IMR-90 (cell line): ENCODE measurements around the gene ZNF385D. TPM values are rescaled to one million over a fixed set of nuclear protein-coding genes. Genes with fewer than 3 reads are reported as not detected.

Experiments used
- ATAC-seq: fragments of 200-7000 bp; cut with Tn5 transposase; 2 replicates; pipeline ENCODE4 v1.9.1; 2020; ENCODE audit warnings: low read depth, mild to moderate bottlenecking, moderate library complexity
- BruUV-seq: library from RNA; stranded (reverse); fragments of 400-500 nt; replicated peaks from 2 replicates; lab custom pipeline; 2021; lab: Mats Ljungman, UMichigan
- CTCF ChIA-PET: fragments of 300-600 bp; formaldehyde crosslinking; extraction: SDS; loops from one replicate; lab custom pipeline; 2021; ENCODE audit warnings: antibody characterized with exemption; lab: Yijun Ruan, JAX
- POLR2A ChIA-PET: fragments of 300-600 bp; sonication (Branson Sonifier 250); formaldehyde crosslinking; loops from one replicate; lab custom pipeline; 2022; ENCODE audit warnings: antibody characterized with exemption; ENCODE audit not compliant: unreplicated experiment; lab: Charles Lee
- DNase-seq: peaks from one replicate; pipeline ENCODE4 v3.0.0; 2013
- H2AFZ ChIP-seq: replicated peaks from 2 replicates; pipeline ENCODE3; 2013; ENCODE audit warnings: low read length, mild to moderate bottlenecking; ENCODE audit not compliant: poor library complexity
- H2AK5ac ChIP-seq: 2 replicates; pipeline ENCODE4 v1.6.1; 2013; ENCODE audit warnings: low read depth, low read length, inconsistent platforms
- H2AK9ac ChIP-seq: replicated peaks from 2 replicates; pipeline ENCODE3; 2013; ENCODE audit warnings: mild to moderate bottlenecking, low read depth, low read length, moderate library complexity; ENCODE audit not compliant: poor library complexity
- H2BK120ac ChIP-seq: 2 replicates; pipeline ENCODE4 v1.6.1; 2013; ENCODE audit warnings: low read depth, low read length, inconsistent platforms
- H2BK15ac ChIP-seq: 3 replicates; pipeline ENCODE4 v1.6.1; 2013; ENCODE audit warnings: low read depth, low read length, inconsistent platforms
- H2BK20ac ChIP-seq: 2 replicates; pipeline ENCODE4 v1.6.1; 2013; ENCODE audit warnings: low read depth, mild to moderate bottlenecking, inconsistent platforms, low read length, moderate library complexity
- H2BK5ac ChIP-seq: 2 replicates; pipeline ENCODE4 v1.6.1; 2013; ENCODE audit warnings: mild to moderate bottlenecking, low read depth, low read length, inconsistent platforms; ENCODE audit not compliant: poor library complexity, severe bottlenecking
- H3K14ac ChIP-seq: replicated peaks from 2 replicates; pipeline ENCODE4 v1.6.1; 2013; ENCODE audit warnings: low read depth, low read length, inconsistent platforms
- H3K18ac ChIP-seq: 2 replicates; pipeline ENCODE4 v1.6.1; 2013; ENCODE audit warnings: low read depth, low read length, control low read depth
- H3K23ac ChIP-seq: 2 replicates; pipeline ENCODE4 v1.6.1; 2013; ENCODE audit warnings: low read depth, low read length, inconsistent platforms
- H3K27ac ChIP-seq: 2 replicates; pipeline ENCODE4 v1.5.1; 2013; ENCODE audit warnings: mild to moderate bottlenecking, control low read depth, low read length; ENCODE audit not compliant: insufficient read depth
- H3K27me3 ChIP-seq: 2 replicates; pipeline ENCODE4 v1.6.1; 2013; ENCODE audit warnings: low read length; ENCODE audit not compliant: control insufficient read depth, insufficient read depth
- H3K36me3 ChIP-seq: 2 replicates; pipeline ENCODE4 v1.6.1; 2013; ENCODE audit warnings: low read length, mixed read lengths; ENCODE audit not compliant: control insufficient read depth, insufficient read depth
- H3K4ac ChIP-seq: 2 replicates; pipeline ENCODE4 v1.6.1; 2013; ENCODE audit warnings: low read depth, low read length, inconsistent platforms
- H3K4me1 ChIP-seq: 2 replicates; pipeline ENCODE4 v1.6.1; 2013; ENCODE audit warnings: low read length, mixed read lengths; ENCODE audit not compliant: control insufficient read depth, insufficient read depth
- H3K4me2 ChIP-seq: 2 replicates; pipeline ENCODE4 v1.6.1; 2013; ENCODE audit warnings: low read depth, mild to moderate bottlenecking, control low read depth, low read length, moderate library complexity
- H3K4me3 ChIP-seq: 2 replicates; pipeline ENCODE4 v1.5.1; 2013; ENCODE audit warnings: low read depth, mild to moderate bottlenecking, control low read depth, low read length, moderate library complexity; ENCODE audit not compliant: insufficient read depth
- H3K56ac ChIP-seq: 2 replicates; pipeline ENCODE4 v1.6.1; 2013; ENCODE audit warnings: low read length, inconsistent platforms; ENCODE audit not compliant: insufficient read depth; ENCODE audit errors: extremely low read depth
- H3K79me1 ChIP-seq, 2 experiments: 2 replicates each; pipeline ENCODE4 v1.6.1; 2013; ENCODE audit warnings: low read length in 2 of 2, inconsistent platforms in 1 of 2, low read depth in 1 of 2
- H3K9ac ChIP-seq: 2 replicates; pipeline ENCODE4 v1.6.1; 2013; ENCODE audit warnings: low read depth, low read length, control low read depth
- H3K9me1 ChIP-seq: 2 replicates; pipeline ENCODE4 v1.6.1; 2013; ENCODE audit warnings: low read length, inconsistent platforms; ENCODE audit not compliant: insufficient read depth
- H3K9me3 ChIP-seq: 2 replicates; pipeline ENCODE4 v1.6.1; 2013; ENCODE audit warnings: low read length; ENCODE audit not compliant: control insufficient read depth, insufficient read depth
- H4K20me1 ChIP-seq: 2 replicates; pipeline ENCODE4 v1.6.1; 2013; ENCODE audit warnings: low read length, inconsistent platforms; ENCODE audit not compliant: insufficient read depth
- H4K5ac ChIP-seq: 2 replicates; pipeline ENCODE4 v1.6.1; 2013; ENCODE audit warnings: mild to moderate bottlenecking, low read depth, low read length, control low read depth
- H4K8ac ChIP-seq, 2 experiments: 2 replicates each; pipeline ENCODE4 v1.6.1; 2013; ENCODE audit warnings: low read depth in 2 of 2, low read length in 2 of 2, control low read depth in 1 of 2, inconsistent platforms in 1 of 2
- H4K91ac ChIP-seq: 2 replicates; pipeline ENCODE4 v1.6.1; 2013; ENCODE audit warnings: low read depth, low read length, inconsistent platforms; ENCODE audit not compliant: insufficient read depth
- CEBPB ChIP-seq: IDR thresholded peaks from 2 replicates; pipeline ENCODE4 v1.6.1; 2012; ENCODE audit warnings: low read depth, low read length, improper control_type of control experiment
- CHD1 ChIP-seq: IDR thresholded peaks from 2 replicates; pipeline ENCODE4 v1.6.1; 2012; ENCODE audit warnings: low read depth, low read length, improper control_type of control experiment
- MAZ ChIP-seq: IDR thresholded peaks from 2 replicates; pipeline ENCODE4 v1.6.1; 2012; ENCODE audit warnings: low read depth, mild to moderate bottlenecking, low read length, improper control_type of control experiment, moderate library complexity, borderline replicate concordance
- RAD21 ChIP-seq: IDR thresholded peaks from 2 replicates; pipeline ENCODE4 v1.6.1; 2012; ENCODE audit warnings: low read length, improper control_type of control experiment
- RCOR1 ChIP-seq: IDR thresholded peaks from 2 replicates; pipeline ENCODE4 v1.6.1; 2012; ENCODE audit warnings: mild to moderate bottlenecking, low read length, improper control_type of control experiment; ENCODE audit not compliant: insufficient replicate concordance
- dilution Hi-C: fragments of 300-500 bp; cut with HindIII; formaldehyde crosslinking; loops from one replicate; pipeline ENCODE4 v1.14.3; 2018; ENCODE audit warnings: low sequenced_read_pairs; ENCODE audit not compliant: unreplicated experiment
- in situ Hi-C: fragments of 300-500 bp; cut with MboI; formaldehyde crosslinking; loops from 3 replicates; pipeline ENCODE4 v1.14.3; 2019; ENCODE audit warnings: low sequenced_read_pairs, inconsistent platforms, mixed read lengths
- intact Hi-C: fragments of 100-400 bp; cut with micrococcal nuclease; formaldehyde crosslinking; loops from 2 replicates; pipeline ENCODE4 v1.10.0; 2022
- polyA plus RNA-seq, 3 experiments: library from polyadenylated mRNA; depleted of rRNA; stranded (reverse); fragments of >200 nt; gene quantifications; 2 replicates each; pipeline ENCODE4 v1.2.3, GENCODE V29; 2012; ENCODE audit warnings: low replicate concordance in 1 of 3
- total RNA-seq: library from RNA; depleted of rRNA; stranded (reverse); fragments of >200 nt; gene quantifications from 2 replicates; pipeline ENCODE4 v1.2.3, GENCODE V29; 2012

ZNF385D gene
- total and polyA plus RNA-seq, 2 of the 4 experiments (the other 2 are of a cell fraction) = 0.18 to 2.4 TPM

GRCh38 chr3:21377071-21377769 lies 373.8 kb downstream of the ZNF385D start:
- BruUV-seq = no TSS peak

More at GRCh38 chr3:21377071-21377769, 373.8 kb downstream of the ZNF385D start:
- H4K91ac ChIP-seq = no peak overlapping the region
- no peak overlapping the region for H2BK5ac ChIP-seq
- intact Hi-C loops (no loop called here), dilution Hi-C loops (no loop called here), in situ Hi-C loops (no loop called here)
- H3K9me1 ChIP-seq = no peaks in the 10 kb centered on the region
- ChIA-PET CTCF (no interaction called here), POLR2A (no interaction called here)
- H3K23ac ChIP-seq = no peak overlapping the region
- H2BK120ac ChIP-seq = no peak overlapping the region
- H2BK20ac ChIP-seq = no peak overlapping the region
- TF ChIP-seq RCOR1 (no peak), CEBPB (no peak), MAZ (no peak), CHD1 (no peak), RAD21 (no peak)
- H3K4me2 ChIP-seq = no peak overlapping the region
- H2AK9ac ChIP-seq = no peak overlapping the region
- no peak overlapping the region for H3K4me3 ChIP-seq
- no peak overlapping the region for H2AFZ ChIP-seq
- no peaks in the 10 kb centered on the region for H3K36me3 ChIP-seq
- H3K27ac ChIP-seq = no peak overlapping the region
- no peak overlapping the region for H2BK15ac ChIP-seq
- no peaks in the 10 kb centered on the region for H3K4me1 ChIP-seq
- H4K5ac ChIP-seq = no peak overlapping the region
- ATAC-seq (no peak), DNase-seq (no peak)
- H4K8ac ChIP-seq = no peak overlapping the region
- H3K9me3 ChIP-seq = no peaks in the 10 kb centered on the region
- no peaks in the 10 kb centered on the region for H3K79me1 ChIP-seq
- no peaks in the 10 kb centered on the region for H3K27me3 ChIP-seq
- no peak overlapping the region for H3K4ac ChIP-seq
- H3K14ac ChIP-seq = no peak overlapping the region
- H4K20me1 ChIP-seq = no peaks in the 10 kb centered on the region
- H3K56ac ChIP-seq = no peak overlapping the region
- H2AK5ac ChIP-seq = no peak overlapping the region
- H3K9ac ChIP-seq = no peak overlapping the region
- no peak overlapping the region for H3K18ac ChIP-seq
